ENCODE results near the gene GNAO1. TPM values are rescaled to one million over a fixed set of nuclear protein-coding genes. Genes with fewer than 3 reads are reported as not detected.

Gene GNAO1
- total RNA-seq, 1 donor from 2014 or later = 0.53 TPM

DNA sequence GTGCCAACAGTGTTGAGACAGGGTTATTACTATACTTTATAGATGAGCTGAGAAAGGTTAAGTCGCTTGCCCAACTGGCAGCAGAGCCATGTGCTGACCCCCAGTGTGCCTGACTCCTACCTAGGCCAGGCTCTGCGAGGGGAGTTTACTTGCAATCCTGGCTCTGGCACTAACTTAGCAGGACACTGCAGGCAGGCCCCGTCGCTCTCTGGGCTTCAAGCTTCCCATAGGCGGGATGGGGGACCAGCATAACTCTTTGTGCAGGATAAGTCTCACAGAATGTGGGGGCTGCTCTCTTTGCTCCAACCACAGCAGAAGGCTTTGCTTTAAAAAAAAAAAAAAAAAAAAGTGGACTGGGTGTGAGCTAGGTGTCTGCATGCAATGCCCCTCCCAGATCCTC lies 102.7 kb downstream of the GNAO1 start:
- Histone ChIP-seq H3K36me3 (no peaks in the 10 kb centered on the region), H3K27me3 (no peaks in the 10 kb centered on the region), H3K27ac (no peak overlapping the region), H3K4me1 (peaks cover 0 to 12% of the 10 kb centered on the region in 2 donors), H3K9me3 (no peaks in the 10 kb centered on the region), H3K4me3 (no peak overlapping the region)
- DNase-seq (ENCODE audit: low spot score in 2 of 2) = no peak
- intact Hi-C loops (cut with DNase I) = no loop called here
- TF ChIP-seq, protein P1, sequence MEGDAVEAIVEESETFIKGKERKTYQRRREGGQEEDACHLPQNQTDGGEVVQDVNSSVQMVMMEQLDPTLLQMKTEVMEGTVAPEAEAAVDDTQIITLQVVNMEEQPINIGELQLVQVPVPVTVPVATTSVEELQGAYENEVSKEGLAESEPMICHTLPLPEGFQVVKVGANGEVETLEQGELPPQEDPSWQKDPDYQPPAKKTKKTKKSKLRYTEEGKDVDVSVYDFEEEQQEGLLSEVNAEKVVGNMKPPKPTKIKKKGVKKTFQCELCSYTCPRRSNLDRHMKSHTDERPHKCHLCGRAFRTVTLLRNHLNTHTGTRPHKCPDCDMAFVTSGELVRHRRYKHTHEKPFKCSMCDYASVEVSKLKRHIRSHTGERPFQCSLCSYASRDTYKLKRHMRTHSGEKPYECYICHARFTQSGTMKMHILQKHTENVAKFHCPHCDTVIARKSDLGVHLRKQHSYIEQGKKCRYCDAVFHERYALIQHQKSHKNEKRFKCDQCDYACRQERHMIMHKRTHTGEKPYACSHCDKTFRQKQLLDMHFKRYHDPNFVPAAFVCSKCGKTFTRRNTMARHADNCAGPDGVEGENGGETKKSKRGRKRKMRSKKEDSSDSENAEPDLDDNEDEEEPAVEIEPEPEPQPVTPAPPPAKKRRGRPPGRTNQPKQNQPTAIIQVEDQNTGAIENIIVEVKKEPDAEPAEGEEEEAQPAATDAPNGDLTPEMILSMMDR (IDR thresholded peaks at IDR 0.05) = no peak

DNA sequence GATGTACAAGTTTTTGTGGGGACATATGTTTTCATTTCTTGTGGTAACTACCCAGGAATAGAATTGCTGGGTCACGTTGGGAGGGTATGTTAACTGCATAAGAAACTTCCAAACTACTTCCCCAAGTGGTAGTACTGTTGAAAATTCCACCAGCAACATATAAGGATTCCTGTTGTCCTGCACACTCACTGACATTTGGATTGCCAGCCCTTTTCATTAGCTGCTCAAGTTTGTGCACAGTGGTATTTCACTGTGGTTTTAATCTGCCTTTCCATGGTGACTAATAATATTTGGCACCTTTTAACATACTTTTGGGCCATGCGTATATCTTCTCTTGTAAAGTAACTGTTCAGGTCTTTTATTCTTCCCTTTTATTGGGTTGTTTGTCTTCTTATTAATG lies 103.3 kb downstream of the GNAO1 start:
- no peak overlapping the region for H3K27ac ChIP-seq
- no peaks in the 10 kb centered on the region for H3K9me3 ChIP-seq
- H3K36me3 ChIP-seq = no peaks in the 10 kb centered on the region
- intact Hi-C loops (cut with DNase I) = no loop called here
- TF ChIP-seq, protein P1 (IDR thresholded peaks at IDR 0.05) = no peak
- H3K27me3 ChIP-seq = no peaks in the 10 kb centered on the region
- DNase-seq (ENCODE audit: low spot score in 2 of 2) = no peak
- H3K4me1 ChIP-seq = peaks cover 0 to 12% of the 10 kb centered on the region in 2 donors
- no peak overlapping the region for H3K4me3 ChIP-seq

DNA sequence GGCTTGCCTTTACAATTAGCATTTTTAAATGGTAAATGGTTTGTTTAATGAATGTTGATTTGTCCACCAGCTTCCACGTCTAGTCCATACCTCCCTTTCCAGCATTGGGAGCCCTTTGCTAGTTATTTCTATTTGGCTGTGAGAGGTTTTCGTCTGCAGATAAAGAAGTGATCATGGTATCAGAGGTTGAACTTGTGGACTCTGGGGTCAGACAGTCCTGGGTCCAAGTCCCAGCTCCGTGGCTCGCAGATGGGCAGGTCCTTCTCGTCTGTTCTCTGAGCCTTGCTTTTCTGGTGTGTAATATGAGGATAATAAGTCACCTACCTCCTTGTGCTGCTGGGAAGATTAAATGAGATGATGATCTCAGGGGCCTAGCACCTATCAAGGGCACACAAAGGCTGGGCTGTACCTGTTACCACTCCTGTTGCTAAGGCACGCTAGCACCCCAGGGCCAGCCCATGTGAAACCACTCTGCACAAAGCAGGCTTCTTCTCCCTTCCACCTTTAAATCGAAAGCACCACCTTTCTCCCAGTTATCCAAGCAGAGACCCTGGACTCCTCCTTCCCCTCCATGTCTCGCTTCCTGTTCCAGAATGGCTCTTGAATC lies 103.9 kb downstream of the GNAO1 start:
- Histone ChIP-seq H3K27me3 (no peaks in the 10 kb centered on the region), H3K4me3 (no peak overlapping the region), H3K9me3 (no peaks in the 10 kb centered on the region), H3K36me3 (no peaks in the 10 kb centered on the region), H3K27ac (no peak overlapping the region), H3K4me1 (peaks cover 0 to 12% of the 10 kb centered on the region in 2 donors)
- intact Hi-C loops (cut with DNase I) = no loop called here
- TF ChIP-seq, protein P1 (IDR thresholded peaks at IDR 0.05) = no peak
- DNase-seq (ENCODE audit: low spot score in 2 of 2) = no peak

DNA sequence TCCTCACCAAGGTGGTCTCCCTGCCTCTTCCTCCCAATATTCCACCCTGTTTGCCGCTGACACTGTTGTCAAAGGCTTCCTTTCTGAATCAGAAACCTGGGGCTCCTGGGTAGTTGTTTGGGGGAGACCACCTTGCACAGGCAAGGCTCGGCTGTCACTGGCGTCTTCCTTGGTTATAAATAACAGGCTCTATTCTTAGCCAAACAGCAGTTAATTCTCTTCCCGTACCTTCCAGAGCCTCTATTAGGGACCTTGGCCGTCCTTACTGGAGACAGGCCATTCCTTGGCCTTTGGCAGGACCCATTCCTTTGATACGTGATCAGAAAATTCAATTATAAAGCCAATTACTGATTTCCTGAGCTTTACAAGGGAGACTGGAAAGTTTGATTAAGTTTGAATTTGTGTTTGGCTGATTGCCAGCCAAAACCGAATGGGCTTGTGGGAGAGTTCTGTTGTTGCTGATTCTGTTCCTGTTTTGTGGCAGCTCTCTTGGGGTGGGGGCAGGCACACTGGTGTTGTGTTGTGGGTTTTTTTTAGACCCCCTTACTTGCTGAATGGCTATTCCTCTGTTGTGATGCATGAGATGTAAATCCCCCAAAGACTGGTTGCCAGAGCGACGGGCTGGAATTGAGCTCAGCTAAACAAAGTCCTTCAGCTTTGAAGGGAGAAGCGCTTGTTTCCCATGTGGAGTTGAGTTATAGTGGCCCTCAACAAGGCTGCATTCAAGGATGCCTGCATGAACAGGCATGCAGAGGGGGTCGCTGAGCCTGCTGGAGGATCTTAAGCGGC lies 104.6 kb downstream of the GNAO1 start:
- no peaks in the 10 kb centered on the region for H3K36me3 ChIP-seq
- H3K4me1 ChIP-seq = peaks cover 0 to 12% of the 10 kb centered on the region in 2 donors
- no peak for DNase-seq (ENCODE audit: low spot score in 2 of 2)
- no peak overlapping the region for H3K4me3 ChIP-seq
- no peaks in the 10 kb centered on the region for H3K9me3 ChIP-seq
- H3K27ac ChIP-seq = no peak overlapping the region
- intact Hi-C loops (cut with DNase I) = no loop called here
- TF ChIP-seq, protein P1 (IDR thresholded peaks at IDR 0.05) = no peak
- H3K27me3 ChIP-seq = no peaks in the 10 kb centered on the region

DNA sequence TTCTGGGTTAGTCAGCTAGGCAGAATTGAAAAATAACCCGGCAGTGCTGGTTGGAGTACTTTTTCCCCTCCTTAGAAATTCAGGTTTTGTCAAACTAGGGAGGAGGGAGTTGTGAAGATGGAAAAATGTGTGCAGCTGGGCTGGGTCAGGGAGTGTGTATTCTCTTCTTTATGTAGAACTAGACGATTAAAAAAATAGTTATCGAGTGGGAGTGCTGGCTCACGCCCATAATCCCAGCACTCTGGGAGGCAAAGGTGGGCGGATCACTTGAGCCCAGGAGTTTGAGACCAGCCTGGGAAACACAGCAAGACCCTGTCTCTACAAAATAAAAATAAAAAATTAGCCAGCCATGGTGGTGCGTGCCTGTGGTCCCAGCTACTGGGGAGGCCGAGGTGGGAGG lies 106.4 kb downstream of the GNAO1 start:
- intact Hi-C loops (cut with DNase I) = no loop called here
- Histone ChIP-seq H3K27me3 (no peaks in the 10 kb centered on the region), H3K4me1 (peaks cover 0 to 12% of the 10 kb centered on the region in 2 donors), H3K36me3 (no peaks in the 10 kb centered on the region), H3K27ac (no peak overlapping the region), H3K9me3 (no peaks in the 10 kb centered on the region), H3K4me3 (no peak overlapping the region)
- TF ChIP-seq, protein P1 (IDR thresholded peaks at IDR 0.05) = no peak
- no peak for DNase-seq (ENCODE audit: low spot score in 2 of 2)
